AG04450 (cell line): ENCODE data around the gene CHST11. TPM values are rescaled to one million over a fixed set of nuclear protein-coding genes. Genes with fewer than 3 reads are reported as not detected.

Experiments
- CTCF ChIA-PET: fragments of 300-600, 350-600 bp; formaldehyde crosslinking; extraction: SDS; loops from one replicate; lab custom pipeline; 2022; ENCODE audit warnings: antibody characterized with exemption, inconsistent platforms; lab: Charles Lee
- POLR2A ChIA-PET: fragments of 350-600 bp; formaldehyde crosslinking; extraction: SDS; loops from one replicate; lab custom pipeline; 2021; ENCODE audit warnings: antibody characterized with exemption, inconsistent platforms; lab: Yijun Ruan, JAX
- DNase-seq: peaks from one replicate; pipeline ENCODE4 v3.0.0-alpha.2; 2011; ENCODE audit warnings: low read depth, low spot score
- H3K27ac ChIP-seq: one replicate; pipeline ENCODE4 v1.5.1; 2012; ENCODE audit warnings: low read depth, low read length, control low read depth
- H3K27me3 ChIP-seq: one replicate; pipeline ENCODE4 v1.6.0; 2012; ENCODE audit warnings: low read length; ENCODE audit not compliant: control insufficient read depth, insufficient read depth
- H3K4me3 ChIP-seq: 2 replicates; pipeline ENCODE4 v1.5.1; 2011; ENCODE audit warnings: mild to moderate bottlenecking, low read depth, low read length, control low read depth
- H3K9me3 ChIP-seq: 2 replicates; pipeline ENCODE4 v1.5.1; 2012; ENCODE audit warnings: low read length; ENCODE audit not compliant: control insufficient read depth, insufficient read depth
- CTCF ChIP-seq: IDR thresholded peaks from 2 replicates; pipeline ENCODE4 v1.5.1; 2011; ENCODE audit warnings: low read depth, low read length, control low read depth, inconsistent platforms
- polyA plus RNA-seq: library from polyadenylated mRNA; depleted of rRNA; stranded (reverse); fragments of >200 nt; gene quantifications from 2 replicates; pipeline ENCODE4 v1.2.3, GENCODE V29; 2011

CHST11 gene
- polyA plus RNA-seq, 1 experiment: 2.7 TPM

DNA sequence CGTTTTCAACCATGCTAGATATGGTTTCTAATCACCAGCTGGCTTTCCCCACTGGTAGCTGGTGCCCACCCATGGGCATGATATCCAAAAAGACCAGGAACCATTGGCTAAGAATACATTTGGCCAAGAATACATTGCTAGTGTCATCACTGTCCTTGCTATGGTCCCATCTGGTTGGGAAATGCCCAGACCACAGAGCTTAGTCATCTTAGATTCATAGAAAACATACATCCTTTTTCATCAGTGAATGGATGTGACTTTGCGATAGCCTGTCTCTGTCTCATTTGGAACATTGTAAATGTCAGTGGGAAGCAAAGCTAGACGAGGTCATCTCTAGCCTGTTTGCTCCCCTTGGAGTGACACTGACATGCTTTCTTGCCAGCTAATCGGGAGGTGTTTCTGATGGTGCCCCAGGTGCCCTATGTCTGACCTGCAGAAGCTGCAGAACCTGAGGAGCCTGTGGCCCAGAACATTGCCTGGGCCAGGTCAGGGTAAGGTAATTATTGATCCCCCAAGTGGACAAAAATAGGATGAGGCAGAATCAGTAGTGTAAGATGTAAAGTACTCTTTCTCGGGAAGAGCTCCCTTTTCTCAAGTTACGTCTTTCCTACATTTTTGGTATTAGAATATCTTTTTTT lies 306.5 kb downstream of the CHST11 start:
- TF ChIP-seq CTCF: no peak
- POLR2A ChIA-PET: interaction anchor here (0.7 kb wide), 1 partner anchor 328 kb away, joined by 3 read pairs; no protein-coding TSS in a partner anchor
- CTCF ChIA-PET: no interaction called here

GRCh38 chr12:104764225-104765091 lies 307.7 kb downstream of the CHST11 start:
- no peaks in the 10 kb centered on the region for H3K9me3 ChIP-seq
- no peak for DNase-seq
- ChIA-PET CTCF (no interaction called here), POLR2A (no interaction called here)
- H3K27ac ChIP-seq: no peak overlapping the region
- no peak overlapping the region for H3K4me3 ChIP-seq
- TF ChIP-seq CTCF: no peak
- H3K27me3 ChIP-seq: peaks cover 11% of the 10 kb centered on the region

More for the DNA sequence above, 306.5 kb downstream of the CHST11 start:
- Histone ChIP-seq H3K9me3 (no peaks in the 10 kb centered on the region), H3K27ac (no peak overlapping the region), H3K4me3 (no peak overlapping the region), H3K27me3 (peaks cover 8% of the 10 kb centered on the region)
- no peak for DNase-seq

DNA sequence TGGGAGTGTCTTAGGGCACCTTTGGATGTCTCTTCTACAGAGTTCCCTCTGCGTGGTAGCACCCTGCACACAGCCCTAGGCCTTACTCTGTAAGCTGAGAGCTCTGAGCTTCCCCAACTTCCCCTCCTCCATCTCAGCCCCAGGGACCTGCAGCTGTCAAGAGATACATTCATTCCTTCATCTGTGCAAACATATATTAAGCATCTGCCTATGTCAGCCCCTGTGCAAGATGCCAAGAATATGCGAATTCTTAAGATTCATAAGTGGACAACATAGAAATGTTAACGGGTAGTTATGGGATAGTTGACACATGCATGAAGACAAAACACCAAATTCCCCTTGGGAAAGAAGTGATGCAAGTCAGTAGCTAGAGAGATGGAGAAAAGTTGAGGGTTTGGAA lies 310.5 kb downstream of the CHST11 start:
- TF ChIP-seq CTCF: no peak
- ChIA-PET CTCF (interaction anchor here (0.6 kb wide), 1 partner anchor 230 kb away, joined by 3 read pairs; no protein-coding TSS in a partner anchor), POLR2A (no interaction called here)
- peaks cover 8% of the 10 kb centered on the region for H3K27me3 ChIP-seq
- DNase-seq: no peak
- H3K27ac ChIP-seq: no peak overlapping the region
- peaks cover 3% of the 10 kb centered on the region for H3K9me3 ChIP-seq
- H3K4me3 ChIP-seq: no peak overlapping the region

- DNase-seq: no peak
- CTCF ChIA-PET: no interaction called here
- peaks cover 3% of the 10 kb centered on the region for H3K9me3 ChIP-seq
- TF ChIP-seq CTCF: no peak
- H3K27ac ChIP-seq: no peak overlapping the region
- no peak overlapping the region for H3K4me3 ChIP-seq
- POLR2A ChIA-PET: no interaction called here
- peaks cover 11% of the 10 kb centered on the region for H3K27me3 ChIP-seq
These were observed 311.3 kb downstream of the CHST11 start for GRCh38 chr12:104768033-104768432.

DNA sequence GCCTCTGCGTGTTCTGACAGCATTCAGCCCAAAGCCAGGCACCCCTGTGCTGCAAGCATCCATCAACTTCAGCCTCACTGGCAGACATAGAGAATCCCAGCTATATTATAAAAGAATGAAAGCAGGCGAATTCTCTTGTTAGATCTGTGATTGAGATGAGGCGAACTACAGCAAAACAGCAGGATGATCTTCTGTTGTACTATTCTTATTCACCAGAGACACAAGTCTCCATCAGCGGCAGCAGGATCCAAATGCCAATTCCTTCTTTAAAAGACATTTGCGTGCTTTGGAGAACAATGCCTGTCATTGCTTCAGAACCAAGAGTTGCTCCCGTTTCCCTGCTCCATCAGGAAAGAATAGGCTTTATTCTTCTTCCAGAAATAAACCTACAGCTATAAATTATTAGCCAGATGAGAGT lies 312.4 kb downstream of the CHST11 start:
- POLR2A ChIA-PET: no interaction called here
- CTCF ChIA-PET: interaction anchor here (1.6 to 1.7 kb wide), 2 partner anchors 21 to 388 kb away, joined by 4 to 11 read pairs; no protein-coding TSS in a partner anchor

More for the DNA sequence above, 312.4 kb downstream of the CHST11 start:
- no peak for TF ChIP-seq CTCF
- peaks cover 3% of the 10 kb centered on the region for H3K9me3 ChIP-seq
- H3K27ac ChIP-seq: no peak overlapping the region
- H3K27me3 ChIP-seq: peaks cover 19% of the 10 kb centered on the region
- no peak for DNase-seq
- no peak overlapping the region for H3K4me3 ChIP-seq
